Brain microvascular endothelial cell (primary cell): ENCODE results near the gene SAMD14.
"Not testable (repeated sequence)": the region's sequence is repeated elsewhere in the genome, so short reads cannot be mapped to it uniquely, and the experiment has no call there.

Experiments used
- DNase-seq: peaks from one replicate; pipeline ENCODE4 v3.0.0-alpha.2; 2020
- H3K27ac ChIP-seq: fragments of 250-450 bp; sonication (Bioruptor Pico); 2 replicates; pipeline ENCODE4 v1.5.1; 2020; ENCODE audit warnings: mild to moderate bottlenecking, moderate library complexity
- H3K27me3 ChIP-seq: fragments of 250-450 bp; sonication (Bioruptor Pico); replicated peaks from 2 replicates; pipeline ENCODE4 v1.5.1; 2020; ENCODE audit warnings: mild to moderate bottlenecking
- H3K36me3 ChIP-seq: fragments of 250-450 bp; sonication (Bioruptor Pico); replicated peaks from 2 replicates; pipeline ENCODE4 v1.5.1; 2020; ENCODE audit warnings: mild to moderate bottlenecking
- H3K4me3 ChIP-seq: 2 replicates; pipeline ENCODE4 v1.5.1; 2011; ENCODE audit warnings: low read depth, mild to moderate bottlenecking, control low read depth, low read length, moderate library complexity
- CTCF ChIP-seq: IDR thresholded peaks from 2 replicates; pipeline ENCODE4 v1.5.1; 2011; ENCODE audit warnings: low read depth, mild to moderate bottlenecking, moderate library complexity, low read length, control low read depth, inconsistent platforms; ENCODE audit errors: missing control alignments
- in situ Hi-C: cut with HindIII; loops from 2 replicates; pipeline ENCODE4 v1.10.0; 2017; ENCODE audit warnings: low sequenced_read_pairs, low pct_ligation_motif_present

The SAMD14 gene

GRCh38 chr17:50063561-50064252 lies 66.3 kb downstream of the SAMD14 start:
- H3K4me3 ChIP-seq = no peak overlapping the region
- peak overlapping the region; percentile 92 for H3K27ac ChIP-seq
- in situ Hi-C loops = no loop called here
- no peaks in the 10 kb centered on the region for H3K27me3 ChIP-seq
- DNase-seq = no peak
- peaks cover 16% of the 10 kb centered on the region for H3K36me3 ChIP-seq
- no peak for TF ChIP-seq CTCF

- in situ Hi-C loops = no loop called here
- Histone ChIP-seq H3K36me3 (peaks cover 9% of the 10 kb centered on the region), H3K27ac (peak overlapping the region; percentile 92), H3K4me3 (no peak overlapping the region), H3K27me3 (no peaks in the 10 kb centered on the region)
- DNase-seq = peak; percentile 74
- no peak for TF ChIP-seq CTCF
Measured at GRCh38 chr17:50062293-50063243, 67.4 kb downstream of the SAMD14 start.

DNA sequence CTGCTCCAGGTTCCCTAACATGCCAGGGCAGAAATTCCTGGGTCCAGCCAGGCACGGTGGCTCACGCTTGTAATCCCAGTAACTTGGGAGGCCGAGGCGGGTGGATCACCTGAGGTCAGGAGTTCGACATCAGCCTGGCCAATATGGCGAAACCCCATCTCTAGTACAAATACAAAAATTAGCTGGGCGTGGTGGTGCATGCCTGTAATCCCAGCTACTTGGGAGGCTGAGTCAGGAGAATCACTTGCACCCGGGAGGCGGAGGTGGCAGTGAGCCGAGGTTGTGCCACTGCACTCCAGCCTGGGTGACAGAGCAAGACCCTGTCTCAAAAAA lies 68.3 kb downstream of the SAMD14 start:
- H3K36me3 ChIP-seq, DNase-seq, in situ Hi-C loops, H3K4me3 ChIP-seq, H3K27me3 ChIP-seq: not testable (repeated sequence)
- peak overlapping the region; percentile 92 for H3K27ac ChIP-seq

GRCh38 chr17:50060951-50061712 lies 68.8 kb downstream of the SAMD14 start:
- in situ Hi-C loops = no loop called here
- Histone ChIP-seq H3K4me3 (no peak overlapping the region), H3K27ac (peak overlapping the region; percentile 92), H3K27me3 (no peaks in the 10 kb centered on the region), H3K36me3 (peaks cover 5% of the 10 kb centered on the region)
- no peak for DNase-seq
- no peak for TF ChIP-seq CTCF
